H1 (cell line): Measurements from ENCODE around the gene WDCP. TPM values are rescaled to one million over a fixed set of nuclear protein-coding genes. Genes with fewer than 3 reads are reported as not detected.

ENCODE experiments used
- CTCF ChIA-PET: fragments of 300-600 bp; sonication (Branson Sonifier 250); formaldehyde crosslinking; loops from one replicate; lab custom pipeline; 2021; ENCODE audit not compliant: partially characterized antibody; lab: Charles Lee
- POLR2A ChIA-PET: fragments of 300-600 bp; sonication (Branson Sonifier 250); formaldehyde crosslinking; loops from one replicate; lab custom pipeline; 2021; ENCODE audit warnings: inconsistent platforms; ENCODE audit not compliant: partially characterized antibody; lab: Charles Lee
- DNase-seq, 2 experiments: peaks; one replicate each; pipeline versions ENCODE4 v3.0.0 to v3.0.0-alpha.2; 2010 to 2022; ENCODE audit warnings: low spot score in 2 of 2, low read depth in 1 of 2, mixed read lengths in 1 of 2
- FAIRE-seq: peaks from 2 replicates; lab custom pipeline; 2011; peaks lifted over from hg19 to GRCh38; lab: Jason Lieb, UNC
- H2AFZ ChIP-seq: 2 replicates; pipeline ENCODE4 v1.8.1; 2012; ENCODE audit warnings: low read length, inconsistent platforms
- H2AK5ac ChIP-seq: 2 replicates; pipeline ENCODE4 v1.6.1; 2013; ENCODE audit warnings: low read depth, low read length
- H2BK120ac ChIP-seq: replicated peaks from 2 replicates; pipeline ENCODE3; 2013; ENCODE audit warnings: low read depth, low read length, inconsistent platforms
- H2BK12ac ChIP-seq: 2 replicates; pipeline ENCODE4 v1.6.1; 2013; ENCODE audit warnings: low read depth, low read length
- H2BK15ac ChIP-seq: 2 replicates; pipeline ENCODE4 v1.6.1; 2013; ENCODE audit warnings: low read length
- H2BK20ac ChIP-seq: 2 replicates; pipeline ENCODE4 v1.6.1; 2013; ENCODE audit warnings: low read length
- H2BK5ac ChIP-seq: 2 replicates; pipeline ENCODE4 v1.6.1; 2013; ENCODE audit warnings: low read depth, low read length
- H3K14ac ChIP-seq: 2 replicates; pipeline ENCODE4 v1.6.1; 2013; ENCODE audit warnings: inconsistent platforms; ENCODE audit not compliant: insufficient read length
- H3K18ac ChIP-seq: 2 replicates; pipeline ENCODE4 v1.6.1; 2013; ENCODE audit warnings: low read length; ENCODE audit errors: extremely low read depth
- H3K23ac ChIP-seq: 2 replicates; pipeline ENCODE4 v1.6.1; 2013; ENCODE audit warnings: inconsistent platforms; ENCODE audit not compliant: insufficient read length
- H3K23me2 ChIP-seq: 2 replicates; pipeline ENCODE4 v1.6.1; 2013; ENCODE audit warnings: low read depth, low read length
- H3K27ac ChIP-seq: 2 replicates; pipeline ENCODE4 v1.6.1; 2011; ENCODE audit warnings: low read depth, low read length, inconsistent platforms
- H3K27me3 ChIP-seq, 4 experiments: replicated peaks in 1 of 4; 1 replicate in 1 of 4; 2 replicates in 3 of 4; pipeline versions ENCODE4 v1.6.1 to v1.8.1; 2011 to 2013; ENCODE audit warnings: low read length in 3 of 4, mild to moderate bottlenecking in 3 of 4, inconsistent platforms in 2 of 4, mixed read lengths in 2 of 4, moderate library complexity in 1 of 4; ENCODE audit not compliant: control insufficient read depth in 3 of 4, insufficient read depth in 3 of 4; ENCODE audit errors: extremely low read depth in 1 of 4
- H3K36me3 ChIP-seq, 4 experiments: 2 replicates each; pipeline versions ENCODE4 v1.6.1 to v1.8.1; 2011 to 2013; ENCODE audit warnings: mild to moderate bottlenecking in 4 of 4, low read length in 3 of 4, moderate library complexity in 2 of 4, control low read depth in 1 of 4, inconsistent platforms in 1 of 4; ENCODE audit not compliant: insufficient read depth in 4 of 4, control insufficient read depth in 2 of 4
- H3K4ac ChIP-seq: replicated peaks from 2 replicates; pipeline ENCODE3; 2013; ENCODE audit warnings: low read length, low read depth, mixed read lengths, inconsistent platforms; ENCODE audit not compliant: insufficient read length
- H3K4me1 ChIP-seq, 4 experiments: replicated peaks in 1 of 4; 1 replicate in 1 of 4; 2 replicates in 3 of 4; pipeline versions ENCODE4 v1.6.1 to v1.8.1; 2011 to 2013; ENCODE audit warnings: low read length in 3 of 4, inconsistent platforms in 2 of 4, mixed read lengths in 1 of 4; ENCODE audit not compliant: insufficient read depth in 4 of 4, control insufficient read depth in 3 of 4
- H3K4me2 ChIP-seq, 2 experiments: 2 replicates each; pipeline versions ENCODE4 v1.6.1 to v1.8.1; 2011 to 2013; ENCODE audit warnings: low read depth in 2 of 2, low read length in 2 of 2, control low read depth in 1 of 2, inconsistent platforms in 1 of 2, mild to moderate bottlenecking in 1 of 2; ENCODE audit not compliant: insufficient read depth in 1 of 2
- H3K4me3 ChIP-seq, 4 experiments: fragments of 200-600, 300-600 bp in 1 of 4; sonication (generic), shearing (Covaris generic), sonication (Bioruptor Twin) in 1 of 4; 2 replicates each; pipeline versions ENCODE4 v1.5.1 to v1.8.1; 2011 to 2016; ENCODE audit warnings: low read length in 4 of 4, low read depth in 3 of 4, control low read depth in 2 of 4, inconsistent platforms in 2 of 4, mild to moderate bottlenecking in 2 of 4, mixed read lengths in 1 of 4, moderate library complexity in 1 of 4; ENCODE audit not compliant: insufficient read depth in 2 of 4; ENCODE audit errors: extremely low read depth in 1 of 4
- H3K56ac ChIP-seq: replicated peaks from 2 replicates; pipeline ENCODE3; 2013; ENCODE audit warnings: low read depth, mild to moderate bottlenecking, mixed read lengths, low read length, inconsistent platforms; ENCODE audit not compliant: insufficient read length
- H3K79me1 ChIP-seq: 2 replicates; pipeline ENCODE4 v1.6.1; 2013; ENCODE audit warnings: low read depth, low read length, control low read depth
- H3K79me2 ChIP-seq, 2 experiments: 2 replicates each; pipeline versions ENCODE4 v1.6.1 to v1.8.1; 2012 to 2013; ENCODE audit warnings: low read length in 2 of 2, mild to moderate bottlenecking in 2 of 2, inconsistent platforms in 1 of 2; ENCODE audit not compliant: insufficient read depth in 2 of 2, control insufficient read depth in 1 of 2
- H3K9ac ChIP-seq, 4 experiments: replicated peaks in 1 of 4; 1 replicate in 1 of 4; 2 replicates in 3 of 4; pipeline versions ENCODE4 v1.6.1 to v1.8.1; 2011 to 2013; ENCODE audit warnings: low read depth in 3 of 4, low read length in 3 of 4, control low read depth in 2 of 4, mild to moderate bottlenecking in 2 of 4, moderate library complexity in 2 of 4, inconsistent platforms in 1 of 4; ENCODE audit errors: extremely low read depth in 1 of 4
- H3K9me3 ChIP-seq, 2 experiments: 2 replicates each; pipeline versions ENCODE4 v1.6.1 to v1.8.1; 2012 to 2013; ENCODE audit warnings: mild to moderate bottlenecking in 2 of 2, moderate library complexity in 2 of 2, control low read depth in 1 of 2, inconsistent platforms in 1 of 2, low read depth in 1 of 2, low read length in 1 of 2, mixed read lengths in 1 of 2; ENCODE audit not compliant: insufficient read depth in 2 of 2
- H4K20me1 ChIP-seq, 2 experiments: replicated peaks in 1 of 2; 2 replicates each; pipeline versions ENCODE3 to v1.8.1; 2011 to 2013; ENCODE audit warnings: inconsistent platforms in 2 of 2, low read length in 2 of 2, mild to moderate bottlenecking in 1 of 2; ENCODE audit not compliant: insufficient read depth in 2 of 2, control insufficient read depth in 1 of 2
- H4K5ac ChIP-seq: 2 replicates; pipeline ENCODE4 v1.6.1; 2013; ENCODE audit warnings: low read length, low read depth, mixed read lengths, inconsistent platforms; ENCODE audit not compliant: insufficient read length
- H4K8ac ChIP-seq: 2 replicates; pipeline ENCODE4 v1.8.0; 2013; ENCODE audit warnings: mild to moderate bottlenecking, moderate library complexity, low read length, inconsistent platforms; ENCODE audit not compliant: insufficient read depth; ENCODE audit errors: extremely low read depth
- H4K91ac ChIP-seq: replicated peaks from 2 replicates; pipeline ENCODE3; 2013; ENCODE audit warnings: low read length, mixed read lengths, inconsistent platforms; ENCODE audit not compliant: insufficient read length
- ASH2L ChIP-seq: fragments of 200-600, 300-600 bp; sonication (generic); IDR thresholded peaks from one replicate; pipeline ENCODE4 v1.7.1; 2017; ENCODE audit warnings: low read length
- CBX8 ChIP-seq: fragments of 300-800, 300-1000 bp; sonication (generic); IDR thresholded peaks from 2 replicates; pipeline ENCODE4 v1.7.1; 2016; ENCODE audit warnings: low read depth, low read length, borderline replicate concordance
- CHD1 ChIP-seq: IDR thresholded peaks from 2 replicates; pipeline ENCODE4 v1.6.1; 2012; ENCODE audit warnings: low read depth, low read length, improper control_type of control experiment
- CHD2 ChIP-seq: IDR thresholded peaks from 2 replicates; pipeline ENCODE4 v1.6.1; 2012; ENCODE audit warnings: low read length, improper control_type of control experiment
- EZH2 ChIP-seq: fragments of 200-600 bp; sonication (generic); IDR thresholded peaks from 2 replicates; pipeline ENCODE4 v1.7.1; 2012; ENCODE audit warnings: low read depth, mild to moderate bottlenecking, moderate library complexity, low read length, inconsistent platforms; ENCODE audit not compliant: severe bottlenecking
- KDM4A ChIP-seq: IDR thresholded peaks from one replicate; pipeline ENCODE4 v1.7.1; 2012; ENCODE audit warnings: low read depth, mild to moderate bottlenecking, moderate library complexity, low read length, inconsistent platforms; ENCODE audit not compliant: severe bottlenecking
- POLR2AphosphoS5 ChIP-seq: IDR thresholded peaks from 2 replicates; pipeline ENCODE4 v1.6.1; 2011; ENCODE audit warnings: low read depth, low read length
- SIX5 ChIP-seq: IDR thresholded peaks from 2 replicates; pipeline ENCODE4 v1.6.1; 2011; ENCODE audit warnings: mild to moderate bottlenecking, low read depth, low read length
- TAF1 ChIP-seq: IDR thresholded peaks from 2 replicates; pipeline ENCODE4 v1.6.1; 2011; ENCODE audit warnings: mild to moderate bottlenecking, low read depth, low read length
- TCF12 ChIP-seq: IDR thresholded peaks from 2 replicates; pipeline ENCODE4 v1.6.1; 2011; ENCODE audit warnings: low read depth, mild to moderate bottlenecking, low read length
- WGBS, 2 experiments: shearing (Covaris generic) in 1 of 2; methylation state at CpG; one replicate each; pipeline versions ENCODE4 v1.1.6 to v1.1.7; 2013 to 2015; ENCODE audit warnings: low lambda C conversion rate in 2 of 2, mixed read lengths in 2 of 2, inconsistent platforms in 1 of 2, low coverage in 1 of 2, missing lambda C conversion rate in 1 of 2; ENCODE audit not compliant: insufficient replicate concordance in 2 of 2, insufficient coverage in 1 of 2, insufficient read length in 1 of 2; ENCODE audit errors: extremely low coverage in 1 of 2, missing lambda C conversion rate in 1 of 2; 5-methylcytosine and 5-hydroxymethylcytosine counted together
- polyA plus RNA-seq, 7 experiments: library from polyadenylated mRNA; depleted of rRNA in 3 of 7; stranded (reverse) in 5 of 7; unstranded in 2 of 7; fragments of >200 nt in 5 of 7; fragments of 200-250 nt in 2 of 7; gene quantifications; 1 replicate in 5 of 7; 2 replicates in 1 of 7; 4 replicates in 1 of 7; pipeline versions ENCODE4 v1.2.1 to v1.2.3, GENCODE V29; 2011 to 2013; ENCODE audit warnings: missing spikeins in 2 of 7, mixed read lengths in 2 of 7
- total RNA-seq: library from RNA; stranded (reverse); fragmentation: NEBNext Ultra II Directional; extraction: Animal tissue kit (Norgen Biotek cat#: 25700); gene quantifications from 2 replicates; pipeline ENCODE4 v1.2.1, GENCODE V29; 2021
- TF ChIP-seq, protein P1 (sequence below), 3 experiments: IDR thresholded peaks; 1 replicate in 2 of 3; 2 replicates in 1 of 3; pipeline versions ENCODE4 v1.5.1 to v1.6.1; 2011; ENCODE audit warnings: low read length in 3 of 3, mild to moderate bottlenecking in 3 of 3, inconsistent platforms in 2 of 3, low read depth in 1 of 3, moderate library complexity in 1 of 3; ENCODE audit not compliant: insufficient read depth in 1 of 3; ENCODE audit errors: control extremely low read depth in 1 of 3

Gene WDCP
- total and polyA plus RNA-seq, 2 of the 8 experiments (the other 6 are each of a cell fraction or from before 2014, with no cell fraction given): 19.2 to 40.1 TPM

- no peak overlapping the region for H3K56ac ChIP-seq
- H3K4me2 ChIP-seq: no peak overlapping the region
- ChIA-PET CTCF (interaction anchor here (0.8 to 1.3 kb wide), 2 partner anchors 22 to 29 kb away, joined by 3 to 4 read pairs; partner anchors contain the start of gene SF3B6), POLR2A (interaction anchor here (1.3 to 1.8 kb wide), 2 partner anchors 11 to 19 kb away, joined by 3 to 5 read pairs; no protein-coding TSS in a partner anchor)
- no peak overlapping the region for H3K4me3 ChIP-seq
- no peak overlapping the region for H2AK5ac ChIP-seq
- no peak overlapping the region for H3K23ac ChIP-seq
- no peak overlapping the region for H2BK12ac ChIP-seq
- no peak overlapping the region for H3K9ac ChIP-seq
- H4K91ac ChIP-seq: no peak overlapping the region
- H2BK20ac ChIP-seq: no peak overlapping the region
- H2BK15ac ChIP-seq: no peak overlapping the region
- H3K27ac ChIP-seq: no peak overlapping the region
- H3K9me3 ChIP-seq: no peaks in the 10 kb centered on the region
- H3K79me1 ChIP-seq: no peaks in the 10 kb centered on the region
- H2BK120ac ChIP-seq: no peak overlapping the region
- H3K14ac ChIP-seq: no peak overlapping the region
- H3K36me3 ChIP-seq: peaks cover 0 to 8% (median 0%) of the 10 kb centered on the region in 4 experiments; a peak in 1 of 8 replicates
- WGBS, 2 experiments: 91% methylated on average over 8 of the region's 8 CpGs; no CpG with 5 or more reads in 1 of the 2 experiments
- no peak overlapping the region for H2AFZ ChIP-seq
- H2BK5ac ChIP-seq: no peak overlapping the region
- peaks cover 4% of the 10 kb centered on the region; the same call in 1 of the 2 replicates for H3K23me2 ChIP-seq
- H3K4me1 ChIP-seq: peaks cover 0 to 6% (median 1%) of the 10 kb centered on the region in 4 experiments; a peak in 2 of 7 replicates
- DNase-seq (no peak), FAIRE-seq (no peak)
- no peaks in the 10 kb centered on the region for H3K27me3 ChIP-seq
- no peak overlapping the region for H4K5ac ChIP-seq
- H3K18ac ChIP-seq: no peak overlapping the region
- no peak overlapping the region for H3K4ac ChIP-seq
- no peak overlapping the region for H4K8ac ChIP-seq
- peaks cover 2 to 7% of the 10 kb centered on the region in 2 experiments for H4K20me1 ChIP-seq
- H3K79me2 ChIP-seq: 0 out of 4 replicates have a peak, but pooled peaks cover 0 to 6% of the 10 kb centered on the region in 2 experiments
- TF ChIP-seq SIX5 (no peak), CHD1 (no peak), CBX8 (no peak), TCF12 (no peak), TAF1 (no peak), KDM4A (no peak), POLR2AphosphoS5 (no peak), EZH2 (no peak), ASH2L (no peak), CHD2 (no peak)
- TF ChIP-seq, protein P1, sequence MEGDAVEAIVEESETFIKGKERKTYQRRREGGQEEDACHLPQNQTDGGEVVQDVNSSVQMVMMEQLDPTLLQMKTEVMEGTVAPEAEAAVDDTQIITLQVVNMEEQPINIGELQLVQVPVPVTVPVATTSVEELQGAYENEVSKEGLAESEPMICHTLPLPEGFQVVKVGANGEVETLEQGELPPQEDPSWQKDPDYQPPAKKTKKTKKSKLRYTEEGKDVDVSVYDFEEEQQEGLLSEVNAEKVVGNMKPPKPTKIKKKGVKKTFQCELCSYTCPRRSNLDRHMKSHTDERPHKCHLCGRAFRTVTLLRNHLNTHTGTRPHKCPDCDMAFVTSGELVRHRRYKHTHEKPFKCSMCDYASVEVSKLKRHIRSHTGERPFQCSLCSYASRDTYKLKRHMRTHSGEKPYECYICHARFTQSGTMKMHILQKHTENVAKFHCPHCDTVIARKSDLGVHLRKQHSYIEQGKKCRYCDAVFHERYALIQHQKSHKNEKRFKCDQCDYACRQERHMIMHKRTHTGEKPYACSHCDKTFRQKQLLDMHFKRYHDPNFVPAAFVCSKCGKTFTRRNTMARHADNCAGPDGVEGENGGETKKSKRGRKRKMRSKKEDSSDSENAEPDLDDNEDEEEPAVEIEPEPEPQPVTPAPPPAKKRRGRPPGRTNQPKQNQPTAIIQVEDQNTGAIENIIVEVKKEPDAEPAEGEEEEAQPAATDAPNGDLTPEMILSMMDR (IDR thresholded peaks at IDR 0.05; ENCODE audit: control extremely low read depth in 1 of 3, insufficient read depth in 1 of 3, low read depth in 1 of 3, low read length in 3 of 3): no peak
Observed at GRCh38 chr2:24054366-24055010, 7.3 kb upstream of the WDCP start.
